ENCODE data around the gene VSIR. TPM values are rescaled to one million over a fixed set of nuclear protein-coding genes. Genes with fewer than 3 reads are reported as not detected.

Gene VSIR
- total RNA-seq, 1 donor from 2014 or later, result not detected

DNA sequence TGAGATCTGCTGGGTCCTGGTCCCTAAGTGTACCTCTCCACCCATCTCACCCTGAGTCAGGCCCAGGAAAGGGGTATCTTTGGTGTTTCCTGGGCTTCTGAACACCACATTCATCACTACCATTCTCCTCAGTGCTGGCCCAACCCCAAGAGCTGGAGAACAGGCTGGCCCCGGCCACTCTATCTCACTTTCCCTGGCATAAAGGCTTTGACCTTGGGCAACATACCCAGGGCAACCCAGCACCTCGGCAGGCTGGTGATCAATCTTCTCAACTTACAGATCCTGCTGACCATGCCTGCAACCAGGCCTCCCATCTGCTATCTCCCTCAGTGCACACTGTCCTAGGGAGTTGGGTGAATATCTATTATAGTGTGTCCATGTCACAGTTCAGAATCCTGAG lies 2.1 kb downstream of the VSIR start:
- H3K27me3 Mint-ChIP-seq (ENCODE audit: low read depth), result peaks cover 9% of the 10 kb centered on the region
- no peak overlapping the region for H3K27ac Mint-ChIP-seq (ENCODE audit: unreplicated experiment)
- no peak for DNase-seq (ENCODE audit: low read depth, low spot score)
- H3K36me3 Mint-ChIP-seq (ENCODE audit: low read depth), result no peaks in the 10 kb centered on the region
- H3K4me3 Mint-ChIP-seq, result no peak overlapping the region
- peaks cover 19% of the 10 kb centered on the region for H3K4me1 Mint-ChIP-seq
- no peaks in the 10 kb centered on the region for H3K9me3 Mint-ChIP-seq
- TF ChIP-seq, protein P1, sequence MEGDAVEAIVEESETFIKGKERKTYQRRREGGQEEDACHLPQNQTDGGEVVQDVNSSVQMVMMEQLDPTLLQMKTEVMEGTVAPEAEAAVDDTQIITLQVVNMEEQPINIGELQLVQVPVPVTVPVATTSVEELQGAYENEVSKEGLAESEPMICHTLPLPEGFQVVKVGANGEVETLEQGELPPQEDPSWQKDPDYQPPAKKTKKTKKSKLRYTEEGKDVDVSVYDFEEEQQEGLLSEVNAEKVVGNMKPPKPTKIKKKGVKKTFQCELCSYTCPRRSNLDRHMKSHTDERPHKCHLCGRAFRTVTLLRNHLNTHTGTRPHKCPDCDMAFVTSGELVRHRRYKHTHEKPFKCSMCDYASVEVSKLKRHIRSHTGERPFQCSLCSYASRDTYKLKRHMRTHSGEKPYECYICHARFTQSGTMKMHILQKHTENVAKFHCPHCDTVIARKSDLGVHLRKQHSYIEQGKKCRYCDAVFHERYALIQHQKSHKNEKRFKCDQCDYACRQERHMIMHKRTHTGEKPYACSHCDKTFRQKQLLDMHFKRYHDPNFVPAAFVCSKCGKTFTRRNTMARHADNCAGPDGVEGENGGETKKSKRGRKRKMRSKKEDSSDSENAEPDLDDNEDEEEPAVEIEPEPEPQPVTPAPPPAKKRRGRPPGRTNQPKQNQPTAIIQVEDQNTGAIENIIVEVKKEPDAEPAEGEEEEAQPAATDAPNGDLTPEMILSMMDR (conservative IDR thresholded peaks at IDR 0.05), result no peak

DNA sequence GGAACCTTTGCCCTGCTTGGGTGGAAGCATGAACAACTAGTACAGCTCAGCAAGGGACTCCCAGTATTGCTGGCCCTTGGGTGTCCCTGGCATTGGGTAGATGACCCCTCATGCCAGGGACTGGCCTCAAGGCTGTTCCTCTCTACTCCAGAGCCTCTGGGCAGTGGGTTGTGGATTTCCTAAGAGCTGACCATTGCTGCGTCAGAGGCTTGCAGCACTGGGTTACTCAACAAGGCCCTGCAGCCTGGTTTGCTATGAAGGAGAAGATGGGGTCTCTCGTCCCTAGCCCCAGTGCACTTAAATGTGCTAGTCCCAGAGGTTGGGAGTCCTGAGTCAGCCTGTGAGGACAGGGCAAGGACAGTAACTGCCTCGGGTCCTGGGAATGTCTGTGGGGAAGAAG lies 2.5 kb downstream of the VSIR start:
- H3K4me3 Mint-ChIP-seq, result no peak overlapping the region
- no peaks in the 10 kb centered on the region for H3K9me3 Mint-ChIP-seq
- no peak for DNase-seq (ENCODE audit: low read depth, low spot score)
- TF ChIP-seq, protein P1 (conservative IDR thresholded peaks at IDR 0.05), result no peak
- H3K4me1 Mint-ChIP-seq, result peaks cover 19% of the 10 kb centered on the region
- H3K36me3 Mint-ChIP-seq (ENCODE audit: low read depth), result no peaks in the 10 kb centered on the region
- H3K27me3 Mint-ChIP-seq (ENCODE audit: low read depth), result peaks cover 9% of the 10 kb centered on the region
- no peak overlapping the region for H3K27ac Mint-ChIP-seq (ENCODE audit: unreplicated experiment)

DNA sequence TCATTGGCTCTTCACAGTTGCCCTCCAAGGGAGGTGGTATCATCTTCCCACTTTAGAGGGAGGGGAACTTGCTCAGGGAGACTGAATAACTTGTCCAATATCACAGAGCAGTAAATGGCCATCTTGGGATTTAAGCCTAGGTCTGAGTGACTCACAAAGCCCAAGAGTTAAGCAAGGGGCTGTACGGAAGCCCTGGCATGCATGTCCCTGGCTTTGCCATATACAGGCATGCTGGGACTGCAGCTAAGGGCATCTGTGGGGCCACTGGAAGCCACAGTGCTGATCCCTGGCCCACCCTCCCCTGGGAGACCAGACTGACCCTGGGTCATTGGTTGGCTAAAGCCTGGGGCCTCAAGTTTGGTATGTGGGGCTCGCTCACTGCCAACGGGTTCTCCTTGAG lies 3.1 kb downstream of the VSIR start:
- DNase-seq (ENCODE audit: low read depth, low spot score), result no peak
- Mint-ChIP-seq H3K27me3 (ENCODE audit: low read depth) (peaks cover 9% of the 10 kb centered on the region), H3K4me1 (peaks cover 19% of the 10 kb centered on the region), H3K36me3 (ENCODE audit: low read depth) (no peaks in the 10 kb centered on the region), H3K4me3 (no peak overlapping the region), H3K9me3 (no peaks in the 10 kb centered on the region), H3K27ac (ENCODE audit: unreplicated experiment) (no peak overlapping the region)
- TF ChIP-seq, protein P1 (conservative IDR thresholded peaks at IDR 0.05), result no peak

DNA sequence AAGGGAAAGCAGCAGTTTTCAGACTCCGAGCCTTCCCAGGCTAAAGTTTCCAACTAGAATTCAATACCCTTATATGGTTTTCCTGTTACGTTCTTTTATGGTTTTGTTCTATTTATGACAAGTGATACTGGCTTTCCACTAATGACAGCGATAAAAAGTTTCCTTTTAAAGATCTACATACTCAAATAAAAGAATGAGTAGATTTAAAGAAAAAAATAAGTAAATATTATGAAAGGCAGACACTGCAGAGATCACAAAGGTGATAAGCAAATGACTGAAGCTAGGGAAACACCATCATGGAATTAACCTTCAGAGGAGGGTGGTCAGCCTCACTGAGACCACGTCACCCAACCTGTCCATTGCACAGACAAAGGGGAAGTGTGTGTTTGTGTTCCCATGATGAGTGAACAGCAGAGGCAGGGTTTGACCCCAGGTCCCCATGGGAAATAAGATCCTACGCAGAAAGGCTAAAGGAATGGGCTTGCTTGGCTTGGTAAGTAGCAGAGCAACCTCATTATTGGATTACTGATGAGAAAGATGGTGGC lies 4.0 kb downstream of the VSIR start:
- H3K9me3 Mint-ChIP-seq, result no peaks in the 10 kb centered on the region
- TF ChIP-seq, protein P1 (conservative IDR thresholded peaks at IDR 0.05), result no peak
- H3K4me1 Mint-ChIP-seq, result peaks cover 17% of the 10 kb centered on the region
- H3K27me3 Mint-ChIP-seq (ENCODE audit: low read depth), result peaks cover 8% of the 10 kb centered on the region
- DNase-seq (ENCODE audit: low read depth, low spot score), result no peak
- H3K36me3 Mint-ChIP-seq (ENCODE audit: low read depth), result no peaks in the 10 kb centered on the region
- H3K4me3 Mint-ChIP-seq, result no peak overlapping the region
- no peak overlapping the region for H3K27ac Mint-ChIP-seq (ENCODE audit: unreplicated experiment)

DNA sequence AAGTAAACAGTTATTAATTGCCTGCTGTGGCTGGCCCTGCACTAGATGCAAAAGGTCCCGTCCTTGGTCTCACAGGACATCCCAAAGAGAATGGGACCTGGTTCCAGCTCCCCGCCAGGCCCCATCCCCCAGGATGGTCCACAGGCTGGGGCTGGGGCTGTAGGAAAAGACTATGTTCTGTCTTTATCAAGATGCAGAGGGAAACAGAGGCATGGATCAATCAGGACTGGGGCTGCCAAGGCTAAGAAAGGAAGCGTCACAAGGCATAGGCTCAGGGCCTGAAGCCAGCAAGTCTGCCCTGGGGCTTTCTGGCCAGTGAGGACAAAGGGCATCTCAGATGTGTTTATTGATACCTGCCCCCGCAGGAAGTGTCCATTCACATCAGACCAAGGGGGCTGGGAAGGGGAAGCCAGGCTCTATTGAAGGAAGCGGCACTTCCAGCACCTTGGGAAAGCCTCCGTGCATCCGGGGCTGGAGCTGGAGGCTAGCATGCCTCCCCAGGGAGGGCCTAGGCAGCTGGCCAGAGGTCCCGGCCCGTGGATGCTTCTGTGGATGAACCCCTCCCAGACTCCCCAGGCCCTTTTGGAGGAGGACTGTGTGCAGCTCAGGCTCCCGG lies 5.8 kb downstream of the VSIR start:
- no peaks in the 10 kb centered on the region for H3K27me3 Mint-ChIP-seq (ENCODE audit: low read depth)
- DNase-seq (ENCODE audit: low read depth, low spot score), result no peak
- H3K4me3 Mint-ChIP-seq, result no peak overlapping the region
- H3K9me3 Mint-ChIP-seq, result no peaks in the 10 kb centered on the region
- TF ChIP-seq, protein P1 (conservative IDR thresholded peaks at IDR 0.05), result no peak
- H3K36me3 Mint-ChIP-seq (ENCODE audit: low read depth), result no peaks in the 10 kb centered on the region
- peaks cover 9% of the 10 kb centered on the region for H3K4me1 Mint-ChIP-seq
- H3K27ac Mint-ChIP-seq (ENCODE audit: unreplicated experiment), result peak overlapping the region; percentile 50

Measured in neural crest cell (in vitro differentiated cells).